ENCODE results near the gene GPS1.
"Not testable (repeated sequence)": the region's sequence is repeated elsewhere in the genome, so short reads cannot be mapped to it uniquely, and the experiment has no call there.

The GPS1 gene

DNA sequence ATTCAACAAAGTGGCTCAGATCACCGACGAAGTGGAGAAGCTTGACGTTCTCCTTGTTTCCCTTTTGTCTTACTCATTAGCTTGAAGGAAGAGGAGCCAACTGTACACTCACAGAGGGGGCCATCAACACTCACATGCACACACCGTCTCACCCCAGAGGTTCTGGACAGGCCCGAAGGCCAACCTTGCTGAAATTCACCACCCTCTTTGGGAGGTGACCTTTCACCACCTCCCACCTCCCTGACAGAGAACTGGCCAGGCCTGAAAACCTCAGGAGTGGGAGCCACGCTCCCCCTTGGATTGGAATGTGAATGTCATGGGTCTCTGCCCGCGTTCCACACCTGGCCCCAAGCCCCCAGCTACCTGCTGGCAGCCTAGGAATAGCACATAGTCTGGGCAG lies 16.2 kb upstream of the GPS1 start:
- H3K9ac ChIP-seq (ENCODE audit: low read length): no peak overlapping the region

GRCh38 chr17:82035956-82036633 lies 15.6 kb upstream of the GPS1 start:
- Histone ChIP-seq H3K9me3 (ENCODE audit: control insufficient read depth, low read length) (no peaks in the 10 kb centered on the region), H3K36me3 (ENCODE audit: control insufficient read depth, insufficient read depth, low read length) (no peaks in the 10 kb centered on the region), H3K27me3 (ENCODE audit: control insufficient read depth, insufficient read depth, low read length) (no peaks in the 10 kb centered on the region), H3K9ac (ENCODE audit: low read length) (peak overlapping the region; percentile 78), H3K4me1 (ENCODE audit: control insufficient read depth, insufficient read depth, low read length) (peaks cover 19% of the 10 kb centered on the region), H3K4me3 (ENCODE audit: low read length) (no peak overlapping the region)

More for the DNA sequence above, 16.2 kb upstream of the GPS1 start:
- Histone ChIP-seq H3K4me3 (ENCODE audit: low read length) (no peak overlapping the region), H3K36me3 (ENCODE audit: control insufficient read depth, insufficient read depth, low read length) (no peaks in the 10 kb centered on the region), H3K27me3 (ENCODE audit: control insufficient read depth, insufficient read depth, low read length) (no peaks in the 10 kb centered on the region), H3K9me3 (ENCODE audit: control insufficient read depth, low read length) (no peaks in the 10 kb centered on the region), H3K4me1 (ENCODE audit: control insufficient read depth, insufficient read depth, low read length) (peaks cover 19% of the 10 kb centered on the region)

DNA sequence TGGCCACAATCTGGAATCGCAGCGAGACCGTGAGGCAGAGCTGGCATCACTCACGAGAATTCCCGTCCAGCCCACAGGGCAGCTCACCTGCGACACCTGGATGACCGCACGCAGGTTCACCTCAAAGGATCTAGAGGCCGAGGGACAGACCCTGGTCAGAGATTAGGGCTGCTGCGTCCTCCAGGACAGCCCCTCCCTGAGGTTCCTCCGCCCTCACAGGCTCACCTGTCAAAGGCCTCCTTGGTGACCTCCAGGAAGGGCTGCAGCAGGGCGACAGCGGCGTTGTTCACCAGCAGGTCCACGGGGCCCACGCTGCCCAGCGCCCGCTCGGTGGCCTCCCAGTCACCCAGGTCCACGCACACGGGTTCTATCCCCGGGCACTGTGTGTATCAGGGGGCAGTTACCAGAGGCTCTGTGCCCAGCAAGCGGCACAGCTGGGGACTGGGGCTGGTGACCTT lies 15.0 kb upstream of the GPS1 start:
- H3K4me1 ChIP-seq (ENCODE audit: control insufficient read depth, insufficient read depth, low read length): peaks cover 19% of the 10 kb centered on the region
- H3K36me3 ChIP-seq (ENCODE audit: control insufficient read depth, insufficient read depth, low read length): no peaks in the 10 kb centered on the region
- H3K9me3 ChIP-seq (ENCODE audit: control insufficient read depth, low read length): no peaks in the 10 kb centered on the region
- peak overlapping the region; percentile 78 for H3K9ac ChIP-seq (ENCODE audit: low read length)
- H3K4me3 ChIP-seq (ENCODE audit: low read length): peak overlapping the region; percentile 69
- no peaks in the 10 kb centered on the region for H3K27me3 ChIP-seq (ENCODE audit: control insufficient read depth, insufficient read depth, low read length)

DNA sequence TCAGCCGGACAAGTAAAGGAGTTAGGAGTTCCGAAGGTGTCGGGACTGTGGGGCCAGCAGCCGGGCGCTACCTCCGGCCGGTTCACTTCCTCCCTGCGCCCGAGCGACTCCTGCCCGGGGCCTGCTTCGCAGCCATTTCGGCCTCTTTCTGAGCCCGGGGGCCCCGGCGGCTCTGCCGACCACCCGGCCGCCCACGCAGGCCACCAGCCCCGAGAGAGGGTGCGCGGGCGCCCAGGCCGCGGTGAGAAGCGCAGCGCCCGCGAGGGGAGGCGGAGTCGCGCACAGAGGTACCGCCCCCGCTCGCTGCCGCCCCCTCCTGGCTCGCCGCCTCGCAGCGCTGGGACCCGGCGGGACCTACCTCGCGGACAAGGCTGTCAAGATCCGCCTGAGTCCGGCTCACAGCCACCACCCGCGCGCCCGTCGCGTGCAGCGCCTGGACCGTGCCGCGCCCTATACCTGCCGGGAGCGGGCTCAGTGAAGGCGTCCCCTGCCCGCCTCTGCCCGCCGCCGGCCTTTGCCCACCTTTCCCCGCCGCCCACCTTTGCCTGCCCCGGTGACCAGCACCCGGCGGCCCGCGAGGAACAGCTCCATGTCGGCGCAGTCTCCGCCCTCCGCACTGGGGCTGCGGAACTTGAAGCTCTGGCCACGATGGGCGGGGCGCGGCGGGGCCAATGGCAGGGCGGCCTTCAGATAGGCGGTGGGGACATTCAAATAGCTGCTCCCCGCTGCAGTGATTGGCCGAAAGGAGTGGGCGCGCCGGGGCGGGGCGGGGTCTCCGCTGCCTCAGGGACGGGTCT lies 14.4 kb upstream of the GPS1 start, which contains the start of gene DCXR:
Gene DCXR (minus strand): TSS at position 606 of the 797 bp plus-strand sequence. CDS start 15 bp downstream, at position 591.
- peak within 1 kb of the TSS; percentile 78 for H3K9ac ChIP-seq (ENCODE audit: low read length)
- no peaks in the 10 kb centered on the region for H3K27me3 ChIP-seq (ENCODE audit: control insufficient read depth, insufficient read depth, low read length)
- H3K4me3 ChIP-seq (ENCODE audit: low read length): peak within 1 kb of the TSS; percentile 69
- H3K36me3 ChIP-seq (ENCODE audit: control insufficient read depth, insufficient read depth, low read length): no peaks in the 10 kb centered on the region
- no peaks in the 10 kb centered on the region for H3K9me3 ChIP-seq (ENCODE audit: control insufficient read depth, low read length)
- peaks cover 15% of the 10 kb centered on the region for H3K4me1 ChIP-seq (ENCODE audit: control insufficient read depth, insufficient read depth, low read length)

GRCh38 chr17:82037889-82038195 lies 13.9 kb upstream of the GPS1 start:
- Histone ChIP-seq H3K9ac (ENCODE audit: low read length) (peak overlapping the region; percentile 78), H3K9me3 (ENCODE audit: control insufficient read depth, low read length) (no peaks in the 10 kb centered on the region), H3K27me3 (ENCODE audit: control insufficient read depth, insufficient read depth, low read length) (no peaks in the 10 kb centered on the region), H3K36me3 (ENCODE audit: control insufficient read depth, insufficient read depth, low read length) (no peaks in the 10 kb centered on the region), H3K4me3 (ENCODE audit: low read length) (no peak overlapping the region), H3K4me1 (ENCODE audit: control insufficient read depth, insufficient read depth, low read length) (peaks cover 13% of the 10 kb centered on the region)

DNA sequence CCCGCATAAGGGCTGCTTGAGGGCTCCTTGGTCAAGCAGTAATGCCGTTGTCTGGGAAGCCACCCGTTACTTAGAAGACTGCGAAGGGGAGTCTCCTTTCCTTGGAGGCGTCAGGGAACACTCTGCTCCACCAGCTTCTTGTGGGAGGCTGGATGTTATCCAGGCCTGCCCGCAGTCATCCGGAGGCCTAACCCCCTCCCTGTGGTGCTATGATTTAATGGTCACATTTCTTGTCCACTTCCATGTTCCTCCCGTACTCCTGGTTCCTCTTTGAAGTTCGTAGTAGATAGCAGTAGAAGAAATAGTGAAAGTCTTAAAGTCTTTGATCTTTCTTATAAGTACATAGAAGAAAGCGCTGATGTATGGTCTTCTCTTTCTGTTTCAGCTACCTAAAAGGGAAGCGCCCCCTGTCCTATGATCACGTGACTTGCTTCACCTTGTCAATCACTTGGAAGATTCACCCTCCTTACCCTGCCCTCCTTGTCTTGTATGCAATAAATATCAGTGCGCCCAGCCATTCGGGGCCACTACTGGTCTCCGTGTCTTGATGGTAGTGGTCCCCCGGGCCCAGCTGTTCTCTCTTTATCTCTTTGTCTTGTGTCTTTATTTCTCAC lies 12.8 kb upstream of the GPS1 start:
- H3K9ac ChIP-seq (ENCODE audit: low read length); H3K4me3 ChIP-seq (ENCODE audit: low read length); H3K36me3 ChIP-seq (ENCODE audit: control insufficient read depth, insufficient read depth, low read length); H3K27me3 ChIP-seq (ENCODE audit: control insufficient read depth, insufficient read depth, low read length); H3K9me3 ChIP-seq (ENCODE audit: control insufficient read depth, low read length): not testable (repeated sequence)
- peaks cover 13% of the 10 kb centered on the region for H3K4me1 ChIP-seq (ENCODE audit: control insufficient read depth, insufficient read depth, low read length)

DNA sequence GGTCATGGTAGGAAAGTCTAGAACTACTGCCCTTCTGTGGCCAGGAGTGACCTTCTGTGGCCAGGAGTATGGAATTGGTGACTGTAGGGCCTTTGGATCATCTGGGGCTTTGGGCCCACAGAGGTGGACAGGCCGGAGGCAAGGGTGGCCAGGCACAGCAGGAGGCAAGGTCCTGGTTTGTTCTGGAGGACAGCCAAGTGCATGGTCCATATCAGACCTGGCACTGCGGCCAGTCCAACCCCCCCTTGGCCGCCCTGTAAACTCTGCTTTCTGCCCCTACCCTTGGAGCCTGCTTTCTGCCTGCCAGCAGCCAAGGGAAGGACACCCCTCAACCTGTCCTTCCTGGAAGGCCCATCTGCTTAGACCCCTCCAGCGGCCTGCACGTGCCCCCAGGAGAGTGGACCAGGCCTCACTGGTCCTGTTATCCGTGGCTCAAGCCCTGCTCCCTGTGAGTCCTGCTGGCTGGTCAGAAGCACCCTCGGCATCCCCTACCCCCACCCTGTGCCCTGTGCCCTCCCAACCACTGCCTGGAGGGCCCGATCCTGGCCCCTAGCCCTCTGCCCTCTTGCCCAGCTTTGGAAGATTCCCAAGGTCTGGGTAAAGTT lies 11.9 kb upstream of the GPS1 start:
- H3K27me3 ChIP-seq (ENCODE audit: control insufficient read depth, insufficient read depth, low read length): no peaks in the 10 kb centered on the region
- H3K4me3 ChIP-seq (ENCODE audit: low read length): no peak overlapping the region
- H3K9me3 ChIP-seq (ENCODE audit: control insufficient read depth, low read length): no peaks in the 10 kb centered on the region
- no peak overlapping the region for H3K9ac ChIP-seq (ENCODE audit: low read length)
- H3K36me3 ChIP-seq (ENCODE audit: control insufficient read depth, insufficient read depth, low read length): no peaks in the 10 kb centered on the region
- H3K4me1 ChIP-seq (ENCODE audit: control insufficient read depth, insufficient read depth, low read length): peaks cover 13% of the 10 kb centered on the region

DNA sequence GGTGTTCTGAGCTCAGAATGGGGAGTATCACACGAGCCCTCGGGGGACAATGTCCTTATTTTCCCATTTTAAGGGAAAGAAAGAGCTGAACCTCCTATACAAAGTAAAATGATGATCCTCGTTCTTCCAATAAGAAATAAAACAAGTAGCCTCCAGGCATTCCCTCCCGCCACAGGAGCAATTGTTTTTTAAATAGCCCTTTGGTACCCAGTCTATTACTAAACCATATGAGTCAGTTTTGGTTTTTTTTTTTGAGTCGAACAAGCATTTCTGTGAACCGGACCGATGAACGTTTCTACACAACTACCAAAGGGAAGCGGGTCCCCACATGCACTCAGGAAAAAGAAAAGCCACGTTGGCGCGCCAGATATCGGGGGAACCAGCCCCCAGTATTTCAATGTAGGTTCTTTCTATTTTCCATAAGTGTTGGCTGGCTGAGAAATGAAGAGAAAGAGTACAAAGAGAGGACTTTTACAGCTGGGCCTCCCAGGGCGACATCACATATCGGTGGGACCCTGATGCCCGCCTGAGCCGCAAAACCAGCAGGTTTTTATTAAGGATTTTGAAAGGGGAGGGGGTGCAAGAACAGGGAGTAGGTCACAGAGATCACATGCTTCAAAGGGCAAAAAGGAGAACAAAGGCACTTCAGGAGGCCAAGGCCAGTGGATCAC lies 10.4 kb upstream of the GPS1 start:
- no peaks in the 10 kb centered on the region for H3K27me3 ChIP-seq (ENCODE audit: control insufficient read depth, insufficient read depth, low read length)
- H3K9me3 ChIP-seq (ENCODE audit: control insufficient read depth, low read length): no peaks in the 10 kb centered on the region
- H3K36me3 ChIP-seq (ENCODE audit: control insufficient read depth, insufficient read depth, low read length): no peaks in the 10 kb centered on the region
- H3K9ac ChIP-seq (ENCODE audit: low read length): no peak overlapping the region
- H3K4me3 ChIP-seq (ENCODE audit: low read length): no peak overlapping the region
- peaks cover 7% of the 10 kb centered on the region for H3K4me1 ChIP-seq (ENCODE audit: control insufficient read depth, insufficient read depth, low read length)

DNA sequence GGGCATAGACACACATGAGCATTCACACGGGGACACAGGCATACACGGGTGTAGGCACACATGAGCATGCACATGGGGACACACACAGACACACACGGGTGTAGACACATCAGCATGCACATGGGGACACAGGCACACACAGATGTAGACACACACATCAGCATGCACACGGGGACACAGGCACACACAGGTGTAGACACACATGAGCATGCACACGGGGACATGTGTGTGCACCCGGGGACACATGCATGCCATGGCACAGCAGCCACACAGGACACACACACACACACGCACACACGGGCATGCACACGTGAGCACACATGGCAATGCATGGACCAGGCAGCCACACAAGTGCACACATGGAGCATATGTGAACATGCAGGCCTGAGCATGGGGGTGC lies 9.0 kb upstream of the GPS1 start:
- Histone ChIP-seq H3K9me3 (ENCODE audit: control insufficient read depth, low read length) (no peaks in the 10 kb centered on the region), H3K9ac (ENCODE audit: low read length) (no peak overlapping the region), H3K4me1 (ENCODE audit: control insufficient read depth, insufficient read depth, low read length) (no peaks in the 10 kb centered on the region), H3K27me3 (ENCODE audit: control insufficient read depth, insufficient read depth, low read length) (no peaks in the 10 kb centered on the region), H3K4me3 (ENCODE audit: low read length) (no peak overlapping the region), H3K36me3 (ENCODE audit: control insufficient read depth, insufficient read depth, low read length) (no peaks in the 10 kb centered on the region)

GRCh38 chr17:82043507-82043906 lies 8.2 kb upstream of the GPS1 start:
- H3K27me3 ChIP-seq (ENCODE audit: control insufficient read depth, insufficient read depth, low read length): no peaks in the 10 kb centered on the region
- H3K36me3 ChIP-seq (ENCODE audit: control insufficient read depth, insufficient read depth, low read length): no peaks in the 10 kb centered on the region
- H3K9ac ChIP-seq (ENCODE audit: low read length): no peak overlapping the region
- no peak overlapping the region for H3K4me3 ChIP-seq (ENCODE audit: low read length)
- no peaks in the 10 kb centered on the region for H3K4me1 ChIP-seq (ENCODE audit: control insufficient read depth, insufficient read depth, low read length)
- H3K9me3 ChIP-seq (ENCODE audit: control insufficient read depth, low read length): no peaks in the 10 kb centered on the region

DNA sequence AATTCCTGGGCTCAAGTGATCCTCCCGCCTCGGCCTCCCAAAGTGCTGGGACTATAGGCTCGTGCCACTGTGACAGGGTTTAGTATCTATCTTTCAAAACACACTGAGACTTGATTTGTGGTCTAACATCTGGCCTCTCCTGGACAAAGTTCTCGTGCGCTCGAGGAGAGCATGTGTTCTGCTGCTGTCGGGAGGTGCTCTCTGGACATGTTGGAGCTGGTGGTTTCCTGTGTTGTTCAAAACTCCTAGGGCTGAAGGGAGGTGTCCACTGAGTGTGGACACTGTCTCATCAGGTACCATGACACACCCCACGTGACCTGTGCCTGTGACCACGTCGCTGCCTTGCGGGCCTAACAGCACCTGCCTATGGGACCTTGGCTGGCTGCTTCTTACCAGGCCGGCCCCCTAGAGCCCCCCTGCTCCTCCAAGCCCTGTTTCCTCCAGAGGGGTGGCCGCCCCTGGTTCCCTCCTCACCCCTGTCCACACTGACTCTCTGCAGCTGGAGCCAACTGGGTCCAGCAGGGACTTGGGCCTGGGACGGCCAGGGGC lies 5.7 kb upstream of the GPS1 start:
- peaks cover 10% of the 10 kb centered on the region for H3K4me1 ChIP-seq (ENCODE audit: control insufficient read depth, insufficient read depth, low read length)
- H3K36me3 ChIP-seq (ENCODE audit: control insufficient read depth, insufficient read depth, low read length): no peaks in the 10 kb centered on the region

More for the DNA sequence above, 5.7 kb upstream of the GPS1 start:
- no peaks in the 10 kb centered on the region for H3K9me3 ChIP-seq (ENCODE audit: control insufficient read depth, low read length)
- no peaks in the 10 kb centered on the region for H3K27me3 ChIP-seq (ENCODE audit: control insufficient read depth, insufficient read depth, low read length)
- no peak overlapping the region for H3K4me3 ChIP-seq (ENCODE audit: low read length)
- H3K9ac ChIP-seq (ENCODE audit: low read length): no peak overlapping the region
